T-helper 9 cell (primary cell): Measurements from ENCODE around the gene HDAC9.

Experiments used
- DNase-seq: peaks from one replicate; pipeline ENCODE4 v3.0.0-alpha.2; 2020

HDAC9 gene

GRCh38 chr7:18494821-18495408 lies 634 bp upstream of the HDAC9 start:
- no peak for DNase-seq

- no peak for DNase-seq
Measured at GRCh38 chr7:18496341-18496700, 772 bp downstream of the HDAC9 start.

- no peak for DNase-seq
Measured at GRCh38 chr7:18497082-18497481, 1.5 kb downstream of the HDAC9 start.

- DNase-seq: no peak
Measured at GRCh38 chr7:18497800-18498199, 2.3 kb downstream of the HDAC9 start.

- DNase-seq: no peak
Measured at GRCh38 chr7:18498341-18498740, 2.8 kb downstream of the HDAC9 start.

GRCh38 chr7:18499407-18500177 lies 4.0 kb downstream of the HDAC9 start:
- DNase-seq: no peak

- DNase-seq: no peak
Measured at GRCh38 chr7:18503126-18503866, 7.7 kb downstream of the HDAC9 start.

- no peak for DNase-seq
Measured at GRCh38 chr7:18504965-18505364, 9.4 kb downstream of the HDAC9 start.

GRCh38 chr7:18505870-18506460 lies 10.4 kb downstream of the HDAC9 start:
- no peak for DNase-seq

- DNase-seq: no peak
Measured at GRCh38 chr7:18508443-18509427, 13.2 kb downstream of the HDAC9 start.

- DNase-seq: no peak
Measured at GRCh38 chr7:18509481-18509880, 13.9 kb downstream of the HDAC9 start.

- DNase-seq: no peak
Measured at GRCh38 chr7:18511351-18512140, 16.0 kb downstream of the HDAC9 start.

- no peak for DNase-seq
Measured at GRCh38 chr7:18513343-18513742, 17.8 kb downstream of the HDAC9 start.

- DNase-seq: no peak
Measured at GRCh38 chr7:18515067-18515466, 19.5 kb downstream of the HDAC9 start.

- no peak for DNase-seq
Measured at GRCh38 chr7:18517646-18518045, 22.1 kb downstream of the HDAC9 start.

GRCh38 chr7:18518555-18518954 lies 23.0 kb downstream of the HDAC9 start:
- no peak for DNase-seq

GRCh38 chr7:18520450-18521235 lies 25.1 kb downstream of the HDAC9 start:
- DNase-seq: no peak

GRCh38 chr7:18521236-18521589 lies 25.7 kb downstream of the HDAC9 start:
- DNase-seq: no peak

GRCh38 chr7:18521945-18522566 lies 26.5 kb downstream of the HDAC9 start:
- no peak for DNase-seq

- DNase-seq: no peak
Measured at GRCh38 chr7:18524248-18524647, 28.7 kb downstream of the HDAC9 start.
